Thyroid gland (tissue), 4 donors: ENCODE data around the gene PPP2R2C. TPM values are rescaled to one million over a fixed set of nuclear protein-coding genes. Genes with fewer than 3 reads are reported as not detected.

Experiments
- DNase-seq, 2 donors: peaks; one replicate each; pipeline ENCODE4 v3.0.0-alpha.2; 2019
- H3K27ac ChIP-seq, 3 donors: fragments of 200-600 bp; sonication (generic); 1 replicate in 2 of 3; 2 replicates in 1 of 3; pipeline ENCODE4 v1.5.1; 2016 to 2019; ENCODE audit warnings: mild to moderate bottlenecking in 1 of 3, moderate library complexity in 1 of 3
- H3K27me3 ChIP-seq: fragments of 200-600 bp; sonication (generic); one replicate; pipeline ENCODE4 v1.5.1; 2019
- H3K36me3 ChIP-seq, 2 donors: fragments of 200-600 bp; sonication (generic); one replicate each; pipeline ENCODE4 v1.5.1; 2016 to 2019
- H3K4me1 ChIP-seq, 2 donors: fragments of 200-600 bp; sonication (generic); one replicate each; pipeline ENCODE4 v1.5.1; 2017 to 2019
- H3K4me3 ChIP-seq, 3 donors: fragments of 200-600 bp; sonication (generic); replicated peaks in 1 of 3; 1 replicate in 2 of 3; 2 replicates in 1 of 3; pipeline ENCODE4 v1.5.1; 2016; ENCODE audit warnings: mild to moderate bottlenecking in 1 of 3
- H3K9me3 ChIP-seq: fragments of 200-600 bp; sonication (generic); one replicate; pipeline ENCODE4 v1.5.1; 2017
- POLR2A ChIP-seq, 2 donors: fragments of 450-650 bp; IDR thresholded peaks; one replicate each; pipeline ENCODE4 v1.6.1; 2017; ENCODE audit warnings: antibody characterized with exemption in 2 of 2, mild to moderate bottlenecking in 2 of 2, moderate library complexity in 1 of 2
- WGBS, 2 donors: methylation state at CpG; one replicate each; pipeline ENCODE4 v1.1.5; 2017; 5-methylcytosine and 5-hydroxymethylcytosine counted together
- intact Hi-C: fragments of 100-400 bp; cut with DNase I; formaldehyde crosslinking; loops from one replicate; pipeline ENCODE4 v1.15.1; 2023
- total RNA-seq, 4 donors: library from RNA; depleted of rRNA; stranded (reverse); fragments of >200 nt; gene quantifications; one replicate each; pipeline ENCODE4 v1.2.3, GENCODE V29; 2016
- TF ChIP-seq, protein P1 (sequence below), 6 experiments: fragments of 200-600 bp in 3 of 6; fragments of 450-650 bp in 3 of 6; sonication (generic) in 3 of 6; IDR thresholded peaks; one replicate each; pipeline ENCODE4 v1.5.1; 2016 to 2019; ENCODE audit warnings: antibody characterized with exemption in 6 of 6, mild to moderate bottlenecking in 2 of 6, inconsistent platforms in 1 of 6, moderate library complexity in 1 of 6

The PPP2R2C gene
- total RNA-seq, 4 donors from 2014 or later, result 0.15 to 1.5 (median 0.33) TPM; not detected in 1

DNA sequence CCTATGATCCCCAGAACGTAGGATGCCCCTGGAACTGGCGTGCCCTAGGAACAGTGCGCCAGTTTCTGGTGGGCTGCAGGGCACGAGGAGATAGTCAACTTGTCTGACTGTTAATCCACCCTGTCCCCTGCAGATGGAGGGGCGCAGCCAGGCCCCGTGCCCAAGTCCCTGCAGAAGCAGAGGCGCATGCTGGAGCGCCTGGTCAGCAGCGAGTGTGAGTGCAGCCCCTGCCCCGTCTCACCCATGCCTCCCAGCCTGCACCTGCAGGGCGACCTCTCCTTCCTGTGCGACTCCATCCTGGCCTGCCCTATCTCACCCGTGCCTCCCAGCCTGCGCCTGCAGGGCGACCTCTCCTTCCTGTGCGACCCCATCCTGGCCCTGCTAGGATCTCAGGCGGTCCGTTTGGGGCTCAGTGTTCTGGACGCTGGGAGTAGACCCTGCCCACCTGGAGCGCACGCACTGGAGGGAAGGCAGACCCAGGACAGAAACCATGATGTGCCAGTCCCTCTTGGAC is 180.6 kb downstream of the PPP2R2C start:
- Histone ChIP-seq H3K9me3 (no peaks in the 10 kb centered on the region), H3K27me3 (no peaks in the 10 kb centered on the region), H3K4me3 (no peak overlapping the region), H3K36me3 (peaks cover 84% of the 10 kb centered on the region in 2 donors), H3K27ac (no peak overlapping the region), H3K4me1 (peaks cover 3 to 7% of the 10 kb centered on the region in 2 donors)
- intact Hi-C loops, result no loop called here
- no peak for DNase-seq
- WGBS, 2 donors, result 67 to 90% methylated on average over 1 to 17 of the region's 21 CpGs
- TF ChIP-seq POLR2A (IDR thresholded peaks at IDR 0.05), result no peak
- TF ChIP-seq, protein P1, sequence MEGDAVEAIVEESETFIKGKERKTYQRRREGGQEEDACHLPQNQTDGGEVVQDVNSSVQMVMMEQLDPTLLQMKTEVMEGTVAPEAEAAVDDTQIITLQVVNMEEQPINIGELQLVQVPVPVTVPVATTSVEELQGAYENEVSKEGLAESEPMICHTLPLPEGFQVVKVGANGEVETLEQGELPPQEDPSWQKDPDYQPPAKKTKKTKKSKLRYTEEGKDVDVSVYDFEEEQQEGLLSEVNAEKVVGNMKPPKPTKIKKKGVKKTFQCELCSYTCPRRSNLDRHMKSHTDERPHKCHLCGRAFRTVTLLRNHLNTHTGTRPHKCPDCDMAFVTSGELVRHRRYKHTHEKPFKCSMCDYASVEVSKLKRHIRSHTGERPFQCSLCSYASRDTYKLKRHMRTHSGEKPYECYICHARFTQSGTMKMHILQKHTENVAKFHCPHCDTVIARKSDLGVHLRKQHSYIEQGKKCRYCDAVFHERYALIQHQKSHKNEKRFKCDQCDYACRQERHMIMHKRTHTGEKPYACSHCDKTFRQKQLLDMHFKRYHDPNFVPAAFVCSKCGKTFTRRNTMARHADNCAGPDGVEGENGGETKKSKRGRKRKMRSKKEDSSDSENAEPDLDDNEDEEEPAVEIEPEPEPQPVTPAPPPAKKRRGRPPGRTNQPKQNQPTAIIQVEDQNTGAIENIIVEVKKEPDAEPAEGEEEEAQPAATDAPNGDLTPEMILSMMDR (IDR thresholded peaks at IDR 0.05), result no peak

DNA sequence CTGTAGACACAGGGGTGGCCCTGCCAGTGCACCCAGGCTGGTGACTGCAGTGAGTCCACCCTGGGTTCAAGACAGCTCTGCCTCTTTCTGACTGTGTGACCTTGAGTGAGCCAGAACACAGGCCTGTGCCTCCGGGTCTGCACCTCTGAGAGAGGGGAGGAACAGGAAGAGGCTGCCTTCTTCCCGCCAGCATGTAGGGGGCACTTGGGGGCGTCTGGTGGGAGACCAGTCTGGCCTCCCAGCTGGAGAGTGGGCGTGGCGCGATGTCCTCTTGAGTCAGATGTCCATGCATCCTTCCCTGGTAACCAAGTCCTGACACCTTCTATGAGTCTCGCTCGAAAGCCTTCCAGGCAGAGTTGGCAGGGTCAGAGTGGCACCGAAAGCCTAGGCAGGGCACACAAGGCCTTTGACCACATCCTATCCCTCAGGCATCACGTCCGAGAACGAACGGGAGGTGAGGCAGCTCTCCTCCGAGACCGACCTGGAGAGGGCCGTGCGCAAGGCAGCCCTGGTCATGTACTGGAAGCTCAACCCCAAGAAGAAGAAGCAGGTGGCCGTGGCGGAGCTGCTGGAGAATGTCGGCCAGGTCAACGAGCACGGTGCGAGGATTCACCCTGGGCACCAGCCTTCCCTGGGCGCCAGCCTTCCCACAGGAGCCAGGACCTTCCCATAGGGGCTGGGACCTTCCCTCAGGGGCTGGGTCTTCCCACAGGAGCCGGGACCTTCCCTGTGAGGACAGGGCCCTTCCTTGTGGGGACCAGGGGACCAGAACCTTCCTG is 181.5 kb downstream of the PPP2R2C start:
- Histone ChIP-seq H3K9me3 (no peaks in the 10 kb centered on the region), H3K27me3 (no peaks in the 10 kb centered on the region), H3K4me1 (peaks cover 3 to 7% of the 10 kb centered on the region in 2 donors), H3K36me3 (peaks cover 78 to 79% of the 10 kb centered on the region in 2 donors), H3K27ac (no peak overlapping the region), H3K4me3 (no peak overlapping the region)
- 91 to 97% methylated on average over 16 to 22 of the region's 25 CpGs for WGBS, 2 donors
- no peak for DNase-seq
- TF ChIP-seq POLR2A (IDR thresholded peaks at IDR 0.05), result no peak
- TF ChIP-seq, protein P1 (IDR thresholded peaks at IDR 0.05), result no peak
- intact Hi-C loops, result no loop called here

DNA sequence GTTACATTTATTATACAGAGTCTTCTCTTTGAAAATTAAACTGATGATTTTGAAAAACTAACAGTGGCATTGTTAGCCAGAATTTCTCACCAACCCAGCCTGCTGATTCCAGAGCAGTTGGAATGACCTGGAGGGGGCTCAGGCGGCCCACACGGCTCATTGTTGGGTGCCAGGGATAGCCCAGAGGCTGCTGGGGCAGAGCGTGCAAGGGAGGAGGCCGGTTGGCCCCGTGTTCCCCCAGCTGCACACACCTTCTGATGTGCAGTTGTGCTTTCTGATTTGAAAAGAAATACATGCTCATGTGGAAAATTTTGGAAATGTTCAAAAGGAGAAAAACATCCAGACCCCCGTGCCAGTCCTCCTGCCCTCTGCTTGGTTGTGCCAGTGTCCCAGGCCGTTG is 182.2 kb downstream of the PPP2R2C start:
- Histone ChIP-seq H3K9me3 (no peaks in the 10 kb centered on the region), H3K4me1 (peaks cover 3 to 7% of the 10 kb centered on the region in 2 donors), H3K27ac (no peak overlapping the region), H3K36me3 (peaks cover 72 to 73% of the 10 kb centered on the region in 2 donors), H3K27me3 (no peaks in the 10 kb centered on the region), H3K4me3 (no peak overlapping the region)
- TF ChIP-seq, protein P1 (IDR thresholded peaks at IDR 0.05), result no peak
- TF ChIP-seq POLR2A (IDR thresholded peaks at IDR 0.05), result no peak
- DNase-seq, result no peak
- 86 to 91% methylated on average over 7 of the region's 7 CpGs for WGBS, 2 donors
- intact Hi-C loops, result no loop called here

DNA sequence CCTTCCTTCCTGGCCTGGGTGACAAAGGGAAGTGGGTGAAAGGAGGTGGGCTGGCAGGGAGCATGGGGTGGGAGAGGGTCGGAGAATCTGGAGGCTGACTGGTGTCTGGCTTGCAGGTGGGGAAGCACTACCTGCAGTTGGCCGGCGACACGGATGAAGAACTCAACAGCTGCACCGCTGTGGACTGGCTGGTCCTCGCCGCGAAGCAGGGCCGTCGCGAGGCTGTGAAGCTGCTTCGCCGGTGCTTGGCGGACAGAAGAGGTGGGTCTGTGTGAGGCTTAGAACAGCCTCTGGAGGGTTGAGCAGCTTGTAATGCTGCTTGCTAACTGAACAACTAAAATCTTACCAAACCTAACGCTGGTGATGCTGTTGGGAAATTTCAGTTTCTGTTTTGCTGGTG is 183.5 kb downstream of the PPP2R2C start:
- Histone ChIP-seq H3K27ac (no peak overlapping the region), H3K9me3 (no peaks in the 10 kb centered on the region), H3K4me1 (peaks cover 3 to 7% of the 10 kb centered on the region in 2 donors), H3K36me3 (peaks cover 62 to 64% of the 10 kb centered on the region in 2 donors), H3K27me3 (no peaks in the 10 kb centered on the region), H3K4me3 (no peak overlapping the region)
- TF ChIP-seq POLR2A (IDR thresholded peaks at IDR 0.05), result no peak
- TF ChIP-seq, protein P1 (IDR thresholded peaks at IDR 0.05), result no peak
- no peak for DNase-seq
- 89 to 93% methylated on average over 12 to 15 of the region's 15 CpGs for WGBS, 2 donors
- intact Hi-C loops, result no loop called here

DNA sequence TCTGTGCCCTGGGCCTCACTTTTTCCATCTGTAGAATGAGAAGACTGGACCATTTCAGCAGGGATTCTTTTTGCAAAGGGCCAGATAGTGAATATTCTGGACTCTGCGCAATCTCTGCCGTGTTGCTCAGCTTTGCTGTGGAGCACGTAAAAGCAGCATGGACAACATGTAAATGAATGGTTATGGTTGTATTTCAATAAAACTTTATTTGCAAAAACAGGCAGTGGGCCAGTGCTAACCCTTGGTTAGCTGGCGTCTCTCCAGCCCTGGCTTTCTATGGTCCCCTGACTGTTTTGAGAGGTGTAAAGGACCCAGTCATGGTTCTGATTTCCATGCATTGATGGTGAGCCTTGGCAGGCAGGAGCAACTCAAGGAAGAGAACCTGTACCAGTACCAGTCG is 184.1 kb downstream of the PPP2R2C start:
- Histone ChIP-seq H3K4me3 (no peak overlapping the region), H3K4me1 (peaks cover 3 to 7% of the 10 kb centered on the region in 2 donors), H3K36me3 (peaks cover 58 to 61% of the 10 kb centered on the region in 2 donors), H3K27me3 (no peaks in the 10 kb centered on the region), H3K9me3 (no peaks in the 10 kb centered on the region), H3K27ac (no peak overlapping the region)
- TF ChIP-seq, protein P1 (IDR thresholded peaks at IDR 0.05), result no peak
- intact Hi-C loops, result no loop called here
- 92 to 97% methylated on average over 5 of the region's 5 CpGs for WGBS, 2 donors
- no peak for DNase-seq
